OCI-LY1 (cell line): Measurements from ENCODE around the gene CNTN3.

Source experiments
- H2AFZ ChIP-seq: fragments of 200-600 bp; sonication (generic), shearing (Covaris generic); 2 replicates; pipeline ENCODE4 v1.6.0; 2014; ENCODE audit warnings: antibody characterized with exemption, mild to moderate bottlenecking, low read length
- H3F3A ChIP-seq: fragments of 200-600 bp; sonication (generic), shearing (Covaris generic); 2 replicates; pipeline ENCODE4 v1.6.0; 2014; ENCODE audit warnings: mild to moderate bottlenecking, antibody characterized with exemption, low read length, moderate library complexity; ENCODE audit not compliant: insufficient read depth
- H3K27ac ChIP-seq: fragments of 200-600 bp; sonication (generic); 2 replicates; pipeline ENCODE4 v1.5.1; 2014; ENCODE audit warnings: low read length, mixed run types, mild to moderate bottlenecking, low read depth; ENCODE audit not compliant: poor library complexity, severe bottlenecking
- H3K27me3 ChIP-seq: fragments of 200-600 bp; sonication (generic); 2 replicates; pipeline ENCODE4 v1.6.0; 2014; ENCODE audit warnings: antibody characterized with exemption, mild to moderate bottlenecking, low read length, moderate library complexity; ENCODE audit not compliant: insufficient read depth
- H3K36me3 ChIP-seq: fragments of 200-600 bp; sonication (generic); 2 replicates; pipeline ENCODE4 v1.6.1; 2014; ENCODE audit warnings: mild to moderate bottlenecking, antibody characterized with exemption, low read length, moderate library complexity, mixed read lengths; ENCODE audit not compliant: insufficient read depth
- H3K4me1 ChIP-seq: fragments of 200-600 bp; sonication (generic); 2 replicates; pipeline ENCODE4 v1.5.1; 2014; ENCODE audit warnings: mild to moderate bottlenecking, low read length, moderate library complexity; ENCODE audit not compliant: insufficient read depth, severe bottlenecking
- H3K4me2 ChIP-seq: fragments of 200-600 bp; sonication (generic), shearing (Covaris generic); 2 replicates; pipeline ENCODE4 v1.6.1; 2014; ENCODE audit warnings: low read length
- H3K4me3 ChIP-seq: fragments of 200-600 bp; sonication (generic); 2 replicates; pipeline ENCODE4 v1.5.1; 2014; ENCODE audit warnings: low read length, low read depth, mild to moderate bottlenecking, mixed read lengths; ENCODE audit not compliant: poor library complexity, severe bottlenecking
- H3K79me2 ChIP-seq: fragments of 200-600 bp; shearing (Covaris generic); 2 replicates; pipeline ENCODE4 v1.6.1; 2016; ENCODE audit warnings: mixed run types, low read length, mixed read lengths; ENCODE audit not compliant: insufficient read depth
- H3K9ac ChIP-seq: fragments of 200-600 bp; sonication (generic), shearing (Covaris generic); 2 replicates; pipeline ENCODE4 v1.6.1; 2014; ENCODE audit warnings: mild to moderate bottlenecking, low read length, mixed read lengths
- H3K9me2 ChIP-seq: fragments of 200-600 bp; sonication (generic), shearing (Covaris generic); 2 replicates; pipeline ENCODE4 v1.6.1; 2014; ENCODE audit warnings: low read depth, mild to moderate bottlenecking, low read length, mixed read lengths
- H3K9me3 ChIP-seq: fragments of 200-600 bp; shearing (Covaris generic); 2 replicates; pipeline ENCODE4 v1.6.1; 2014; ENCODE audit warnings: low read length, mixed read lengths
- H4K20me1 ChIP-seq: fragments of 200-600 bp; sonication (generic), shearing (Covaris generic); 2 replicates; pipeline ENCODE4 v1.6.0; 2016; ENCODE audit warnings: mild to moderate bottlenecking, low read length; ENCODE audit not compliant: insufficient read depth
- CTCF ChIP-seq: fragments of 200-600 bp; sonication (generic), shearing (Covaris generic); IDR thresholded peaks from 2 replicates; pipeline ENCODE4 v1.5.1; 2017; ENCODE audit warnings: mild to moderate bottlenecking, antibody characterized with exemption, low read length, moderate library complexity, mixed read lengths
- EZH2 ChIP-seq: fragments of 200-600 bp; sonication (generic), shearing (Covaris generic); IDR thresholded peaks from 2 replicates; pipeline ENCODE4 v1.8.0; 2017; ENCODE audit warnings: borderline replicate concordance, mixed run types, mild to moderate bottlenecking, antibody characterized with exemption, low read length, moderate library complexity, mixed read lengths

The CNTN3 gene

GRCh38 chr3:74606996-74607395 lies 7.5 kb downstream of the CNTN3 start:
- Histone ChIP-seq H3K9me2 (no peaks in the 10 kb centered on the region), H3K27ac (no peak overlapping the region), H3K9me3 (no peaks in the 10 kb centered on the region), H3K4me3 (no peak overlapping the region), H3K9ac (no peak overlapping the region), H3F3A (no peaks in the 10 kb centered on the region), H3K27me3 (no peaks in the 10 kb centered on the region), H2AFZ (no peak overlapping the region), H3K4me1 (no peaks in the 10 kb centered on the region), H3K36me3 (no peaks in the 10 kb centered on the region), H3K79me2 (no peaks in the 10 kb centered on the region), H3K4me2 (no peak overlapping the region), H4K20me1 (no peaks in the 10 kb centered on the region)
- TF ChIP-seq EZH2 (no peak), CTCF (no peak)

DNA sequence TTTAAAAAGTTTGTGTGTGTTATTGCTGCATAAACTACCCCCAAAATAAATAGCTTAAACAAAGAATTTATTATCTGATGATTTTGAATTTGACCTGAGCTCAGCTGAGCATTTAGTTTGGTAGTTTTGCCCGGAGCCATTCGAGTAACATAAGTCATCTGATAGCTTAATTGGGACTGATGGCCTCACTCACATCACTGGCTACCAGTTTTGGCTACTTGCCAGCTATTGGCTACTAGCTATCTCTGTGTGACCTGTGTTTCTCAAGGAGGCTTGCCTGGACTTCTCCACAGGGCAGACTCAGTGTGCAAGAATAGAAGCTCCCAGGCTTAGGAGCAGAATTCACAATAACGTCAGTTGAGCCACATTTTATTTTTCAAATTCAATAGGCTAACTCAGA lies 9.0 kb downstream of the CNTN3 start:
- no peaks in the 10 kb centered on the region for H3K79me2 ChIP-seq

GRCh38 chr3:74603292-74603691 lies 11.2 kb downstream of the CNTN3 start:
- Histone ChIP-seq H2AFZ (no peak overlapping the region), H3F3A (no peaks in the 10 kb centered on the region), H3K4me3 (no peak overlapping the region), H3K27me3 (no peaks in the 10 kb centered on the region), H3K36me3 (no peaks in the 10 kb centered on the region), H3K9me2 (no peaks in the 10 kb centered on the region), H3K4me1 (no peaks in the 10 kb centered on the region), H3K4me2 (no peak overlapping the region), H3K27ac (no peak overlapping the region), H3K9me3 (no peaks in the 10 kb centered on the region), H4K20me1 (no peaks in the 10 kb centered on the region), H3K9ac (no peak overlapping the region), H3K79me2 (no peaks in the 10 kb centered on the region)
- TF ChIP-seq EZH2 (no peak), CTCF (no peak)

More for the DNA sequence above, 9.0 kb downstream of the CNTN3 start:
- Histone ChIP-seq H3K9me3 (no peaks in the 10 kb centered on the region), H4K20me1 (no peaks in the 10 kb centered on the region), H3K9me2 (no peaks in the 10 kb centered on the region), H3F3A (no peaks in the 10 kb centered on the region), H3K36me3 (no peaks in the 10 kb centered on the region), H2AFZ (no peak overlapping the region), H3K4me3 (no peak overlapping the region), H3K4me1 (no peaks in the 10 kb centered on the region), H3K9ac (no peak overlapping the region), H3K27me3 (no peaks in the 10 kb centered on the region), H3K4me2 (no peak overlapping the region), H3K27ac (no peak overlapping the region)
- no peak for TF ChIP-seq EZH2
- TF ChIP-seq CTCF: no peak
